K562 (cell line): Measurements from ENCODE around the gene ANTKMT. TPM values are rescaled to one million over a fixed set of nuclear protein-coding genes. Genes with fewer than 3 reads are reported as not detected.

Experiments used
- BDP1 ChIP-seq: IDR thresholded peaks from 3 replicates; pipeline ENCODE4 v1.6.1; 2011; ENCODE audit not compliant: insufficient read length, insufficient read depth
- CC2D1A ChIP-seq: fragments of 450-650 bp; IDR thresholded peaks from 2 replicates; pipeline ENCODE4 v1.6.1; 2017; ENCODE audit warnings: mild to moderate bottlenecking
- CCNT2 ChIP-seq: IDR thresholded peaks from 2 replicates; pipeline ENCODE4 v1.6.1; 2011; ENCODE audit warnings: borderline replicate concordance, low read depth, mild to moderate bottlenecking, moderate library complexity, mixed read lengths, low read length; ENCODE audit not compliant: insufficient read length; ENCODE audit errors: extremely low read depth
- COPS2 ChIP-seq: fragments of 450-650 bp; conservative IDR thresholded peaks from 2 replicates; pipeline ENCODE4 v1.6.1; 2016; ENCODE audit warnings: mild to moderate bottlenecking, moderate library complexity
- CTBP1 ChIP-seq: fragments of 450-650 bp; IDR thresholded peaks from 2 replicates; pipeline ENCODE4 v1.6.1; 2016; ENCODE audit warnings: borderline replicate concordance
- EP400 ChIP-seq: fragments of 450-650 bp; IDR thresholded peaks from 2 replicates; pipeline ENCODE4 v1.6.1; 2017; ENCODE audit warnings: antibody characterized with exemption, mild to moderate bottlenecking, moderate library complexity
- HNRNPH1 ChIP-seq: fragments of 200-400 bp; formaldehyde crosslinking; optimal IDR thresholded peaks from 2 replicates; pipeline ENCODE3; 2017; ENCODE audit warnings: low read depth, mild to moderate bottlenecking, low read length, moderate library complexity
- KDM4B ChIP-seq, 2 experiments: fragments of 450-650 bp in 1 of 2; sonication (generic) in 1 of 2; IDR thresholded peaks; 2 replicates each; pipeline ENCODE4 v1.6.1; 2016 to 2017; ENCODE audit warnings: borderline replicate concordance in 2 of 2, antibody characterized with exemption in 1 of 2, low read depth in 1 of 2, mild to moderate bottlenecking in 1 of 2
- LARP7 ChIP-seq: fragments of 450-650 bp; IDR thresholded peaks from 2 replicates; pipeline ENCODE4 v1.6.1; 2016
- NCOA2 ChIP-seq, 2 experiments: fragments of 450-650 bp; IDR thresholded peaks; 2 replicates each; pipeline ENCODE4 v1.6.1; 2018; ENCODE audit warnings: mild to moderate bottlenecking in 2 of 2, moderate library complexity in 1 of 2; ENCODE audit not compliant: partially characterized antibody in 2 of 2
- RAD21 ChIP-seq, 2 experiments: fragments of 250-450 bp in 1 of 2; fragments of 450-650 bp in 1 of 2; sonication (Bioruptor Pico) in 1 of 2; formaldehyde crosslinking in 1 of 2; IDR thresholded peaks in 1 of 2; conservative IDR thresholded peaks in 1 of 2; 2 replicates each; pipeline versions ENCODE4 v1.4.0 to v1.8.0; 2020 to 2022; ENCODE audit warnings: mild to moderate bottlenecking in 2 of 2, moderate library complexity in 1 of 2
- RB1 ChIP-seq: fragments of 450-650 bp; IDR thresholded peaks from 2 replicates; pipeline ENCODE4 v1.6.1; 2017; ENCODE audit warnings: low read depth, mild to moderate bottlenecking
- ZNF445 ChIP-seq: fragments of 250-450 bp; sonication (Bioruptor Pico); IDR thresholded peaks from 2 replicates; pipeline ENCODE4 v1.4.0; 2020; ENCODE audit warnings: low read depth, mild to moderate bottlenecking, moderate library complexity
- ZNF57 ChIP-seq: fragments of 450-650 bp; formaldehyde crosslinking; IDR thresholded peaks from 2 replicates; pipeline ENCODE4 v1.4.0; 2020; ENCODE audit warnings: mild to moderate bottlenecking, moderate library complexity
- ZNF589 ChIP-seq: fragments of 200-800 bp; sonication (Bioruptor generic); IDR thresholded peaks from 2 replicates; pipeline ENCODE4 v1.6.1; 2016; ENCODE audit warnings: low read depth, missing genetic modification characterization, missing compliant biosample characterization
- ZNF644 ChIP-seq: fragments of 200-800 bp; sonication (Bioruptor generic); IDR thresholded peaks from 2 replicates; pipeline ENCODE4 v1.6.1; 2016; ENCODE audit warnings: low read depth, missing genetic modification characterization, missing compliant biosample characterization
- ZNF717 ChIP-seq: fragments of 250-450 bp; sonication (Bioruptor Pico); IDR thresholded peaks from 2 replicates; pipeline ENCODE4 v1.5.0; 2021
- polyA plus RNA-seq, 8 experiments: library from polyadenylated mRNA; depleted of rRNA in 4 of 8; stranded (reverse) in 5 of 8; unstranded in 3 of 8; fragments of >200 nt; fragmentation: Nextera tagmentation in 2 of 8; fragmentation: Illumina TruSeq in 1 of 8; extraction: Ambion mirVana in 2 of 8; extraction: Trizol in 1 of 8; gene quantifications; 2 replicates each; pipeline versions ENCODE4 v1.2.1 to v1.2.3, GENCODE V29; 2011 to 2014; ENCODE audit warnings: inconsistent platforms in 1 of 8, missing spikeins in 1 of 8
- total RNA-seq, 7 experiments: library from RNA; depleted of rRNA in 6 of 7; stranded (reverse); fragments of >200 nt in 6 of 7; fragmentation: Illumina TruSeq in 2 of 7; extraction: Trizol in 2 of 7; gene quantifications; 2 replicates each; pipeline versions ENCODE4 v1.2.1 to v1.2.3, GENCODE V29; 2011 to 2021; ENCODE audit warnings: low replicate concordance in 1 of 7
- TF ChIP-seq, protein P1 (sequence below), 2 experiments: fragments of 200-800 bp in 1 of 2; sonication (Bioruptor generic) in 1 of 2; sonication (generic) in 1 of 2; formaldehyde crosslinking in 1 of 2; IDR thresholded peaks in 1 of 2; conservative IDR thresholded peaks in 1 of 2; 2 replicates each; pipeline versions ENCODE4 v1.5.0 to v1.6.1; 2016 to 2020; ENCODE audit warnings: missing compliant biosample characterization in 1 of 2, missing genetic modification characterization in 1 of 2, missing genetic modification reagents in 1 of 2
- TF ChIP-seq, protein P2 (sequence below): fragments of 450-650 bp; IDR thresholded peaks from one replicate; pipeline ENCODE4 v1.6.1; 2018; ENCODE audit warnings: mild to moderate bottlenecking, moderate library complexity; ENCODE audit not compliant: partially characterized antibody
- TF ChIP-seq, protein P3 (sequence below): fragments of 450-650 bp; conservative IDR thresholded peaks from 2 replicates; pipeline ENCODE4 v1.6.1; 2016; ENCODE audit warnings: missing genetic modification characterization, low read depth, mild to moderate bottlenecking, missing compliant biosample characterization, moderate library complexity

Gene ANTKMT
- total and polyA plus RNA-seq, 9 of the 15 experiments (the other 6 are each of a cell fraction or from before 2014, with no cell fraction given) = 0.58 to 217 (median 19.1) TPM

DNA sequence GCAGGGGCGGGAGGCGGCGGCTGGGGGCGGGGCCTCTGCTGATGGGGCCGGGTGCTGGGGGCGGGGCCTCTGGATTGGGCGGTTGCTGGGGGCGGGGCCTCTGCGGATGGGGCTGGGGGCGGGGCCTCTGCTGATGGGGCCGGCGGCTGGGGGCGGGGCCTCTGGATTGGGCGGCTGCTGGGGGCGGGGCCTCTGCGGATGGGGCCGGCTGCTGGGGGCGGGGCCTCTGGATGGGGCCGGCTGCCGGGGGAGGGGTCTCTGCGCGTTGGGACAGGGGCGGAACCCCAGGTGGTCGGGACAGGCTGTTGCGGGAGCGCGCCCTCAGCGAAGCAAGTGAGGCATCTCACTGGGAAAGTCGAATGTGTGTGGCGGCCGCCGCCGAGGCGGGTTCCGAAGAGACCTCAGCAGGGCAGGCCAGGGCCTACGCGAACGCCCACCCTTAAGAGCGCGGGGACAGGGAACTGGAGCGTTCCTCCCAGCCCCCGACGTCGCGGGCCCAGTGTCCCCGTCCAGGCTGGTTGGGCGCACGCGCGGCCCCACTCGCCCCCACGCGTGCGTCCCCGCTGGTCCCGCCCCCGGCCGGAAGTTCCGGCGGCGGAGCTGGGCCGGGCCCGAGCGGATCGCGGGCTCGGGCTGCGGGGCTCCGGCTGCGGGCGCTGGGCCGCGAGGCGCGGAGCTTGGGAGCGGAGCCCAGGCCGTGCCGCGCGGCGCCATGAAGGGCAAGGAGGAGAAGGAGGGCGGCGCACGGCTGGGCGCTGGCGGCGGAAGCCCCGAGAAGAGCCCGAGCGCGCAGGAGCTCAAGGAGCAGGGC is 40.9 kb upstream of the ANTKMT start, which contains the start of gene STUB1 (continued):
- no peak for TF ChIP-seq ZNF57
- peak; percentile 55 for TF ChIP-seq CCNT2
- TF ChIP-seq ZNF717 (CRISPR knock-in tag) = no peak
- TF ChIP-seq, protein P1, sequence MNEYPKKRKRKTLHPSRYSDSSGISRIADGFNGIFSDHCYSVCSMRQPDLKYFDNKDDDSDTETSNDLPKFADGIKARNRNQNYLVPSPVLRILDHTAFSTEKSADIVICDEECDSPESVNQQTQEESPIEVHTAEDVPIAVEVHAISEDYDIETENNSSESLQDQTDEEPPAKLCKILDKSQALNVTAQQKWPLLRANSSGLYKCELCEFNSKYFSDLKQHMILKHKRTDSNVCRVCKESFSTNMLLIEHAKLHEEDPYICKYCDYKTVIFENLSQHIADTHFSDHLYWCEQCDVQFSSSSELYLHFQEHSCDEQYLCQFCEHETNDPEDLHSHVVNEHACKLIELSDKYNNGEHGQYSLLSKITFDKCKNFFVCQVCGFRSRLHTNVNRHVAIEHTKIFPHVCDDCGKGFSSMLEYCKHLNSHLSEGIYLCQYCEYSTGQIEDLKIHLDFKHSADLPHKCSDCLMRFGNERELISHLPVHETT (CRISPR knock-in tag; conservative IDR thresholded peaks at IDR 0.05 in 1 of 2, IDR thresholded peaks at IDR 0.05 in 1 of 2) = peak in 1 of 2 experiments; percentile 76; a peak in 2 of 4 replicates
- TF ChIP-seq HNRNPH1 = no peak
- TF ChIP-seq EP400 = peak; percentile 42; the same call in 1 of the 2 replicates
- TF ChIP-seq KDM4B (IDR thresholded peaks at IDR 0.05; ENCODE audit: borderline replicate concordance in 2 of 2, low read depth in 1 of 2) = no peak
- TF ChIP-seq ZNF589 (CRISPR knock-in tag) = no peak
- TF ChIP-seq COPS2 = no peak
- no peak for TF ChIP-seq RAD21 (CRISPR knock-in tag; conservative IDR thresholded peaks at IDR 0.05 in 1 of 2, IDR thresholded peaks at IDR 0.05 in 1 of 2)
- peak; percentile 51; the same call in 1 of the 2 replicates for TF ChIP-seq RB1
- peak; percentile 73 for TF ChIP-seq CTBP1
- TF ChIP-seq NCOA2 (IDR thresholded peaks at IDR 0.05; ENCODE audit: partially characterized antibody in 2 of 2) = no peak
- no peak for TF ChIP-seq CC2D1A
- TF ChIP-seq ZNF644 = no peak
- TF ChIP-seq, protein P2, sequence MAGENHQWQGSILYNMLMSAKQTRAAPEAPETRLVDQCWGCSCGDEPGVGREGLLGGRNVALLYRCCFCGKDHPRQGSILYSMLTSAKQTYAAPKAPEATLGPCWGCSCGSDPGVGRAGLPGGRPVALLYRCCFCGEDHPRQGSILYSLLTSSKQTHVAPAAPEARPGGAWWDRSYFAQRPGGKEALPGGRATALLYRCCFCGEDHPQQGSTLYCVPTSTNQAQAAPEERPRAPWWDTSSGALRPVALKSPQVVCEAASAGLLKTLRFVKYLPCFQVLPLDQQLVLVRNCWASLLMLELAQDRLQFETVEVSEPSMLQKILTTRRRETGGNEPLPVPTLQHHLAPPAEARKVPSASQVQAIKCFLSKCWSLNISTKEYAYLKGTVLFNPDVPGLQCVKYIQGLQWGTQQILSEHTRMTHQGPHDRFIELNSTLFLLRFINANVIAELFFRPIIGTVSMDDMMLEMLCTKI = no peak
- TF ChIP-seq, protein P3, sequence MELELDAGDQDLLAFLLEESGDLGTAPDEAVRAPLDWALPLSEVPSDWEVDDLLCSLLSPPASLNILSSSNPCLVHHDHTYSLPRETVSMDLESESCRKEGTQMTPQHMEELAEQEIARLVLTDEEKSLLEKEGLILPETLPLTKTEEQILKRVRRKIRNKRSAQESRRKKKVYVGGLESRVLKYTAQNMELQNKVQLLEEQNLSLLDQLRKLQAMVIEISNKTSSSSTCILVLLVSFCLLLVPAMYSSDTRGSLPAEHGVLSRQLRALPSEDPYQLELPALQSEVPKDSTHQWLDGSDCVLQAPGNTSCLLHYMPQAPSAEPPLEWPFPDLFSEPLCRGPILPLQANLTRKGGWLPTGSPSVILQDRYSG (tag) = no peak
- no peak for TF ChIP-seq ZNF445
- no peak for TF ChIP-seq LARP7
- no peak for TF ChIP-seq BDP1
